Gastroesophageal sphincter (tissue), 3 donors: ENCODE measurements around the gene TGFBR3.

ENCODE experiments used
- CTCF ChIP-seq, 4 experiments: fragments of 200-600 bp in 2 of 4; fragments of 450-650 bp in 2 of 4; sonication (generic) in 1 of 4; IDR thresholded peaks; one replicate each; pipeline ENCODE4 v1.5.1; 2017 to 2019; ENCODE audit warnings: antibody characterized with exemption in 4 of 4, mild to moderate bottlenecking in 2 of 4, moderate library complexity in 2 of 4
- EP300 ChIP-seq: sonication (generic); formaldehyde crosslinking; IDR thresholded peaks from one replicate; pipeline ENCODE4 v1.6.1; 2017; ENCODE audit warnings: antibody characterized with exemption, mild to moderate bottlenecking
- POLR2A ChIP-seq, 2 donors: fragments of 450-650 bp; IDR thresholded peaks; one replicate each; pipeline ENCODE4 v1.6.1; 2017; ENCODE audit warnings: antibody characterized with exemption in 2 of 2, mild to moderate bottlenecking in 2 of 2, moderate library complexity in 1 of 2
- POLR2AphosphoS5 ChIP-seq: sonication (generic); formaldehyde crosslinking; IDR thresholded peaks from one replicate; pipeline ENCODE4 v1.6.1; 2017; ENCODE audit warnings: antibody characterized with exemption

GRCh38 chr1:91716339-91716738, 169.6 kb downstream of the TGFBR3 start:
- TF ChIP-seq CTCF (IDR thresholded peaks at IDR 0.05) (no peak), POLR2AphosphoS5 (no peak), POLR2A (IDR thresholded peaks at IDR 0.05) (no peak), EP300 (no peak)
